DMS53 treated with DMSO at 0.1 percent for 48 hours (cell line): ENCODE measurements around the gene ERAS.
A peak's percentile ranks its signal among the peaks of the same experiment; 100 is the strongest.
"Not testable (repeated sequence)": the region's sequence is repeated elsewhere in the genome, so short reads cannot be mapped to it uniquely, and the experiment has no call there.

ENCODE experiments used
- DNase-seq: peaks from one replicate; lab custom pipeline; 2025; ENCODE audit not compliant: unreplicated experiment; lab: John Stamatoyannopoulos, UW

The ERAS gene

GRCh38 chrX:48831136-48831908, 5.0 kb downstream of the ERAS start:
- DNase-seq: no peak

- DNase-seq: no peak
These were observed 5.6 kb downstream of the ERAS start for GRCh38 chrX:48831909-48832291.

- DNase-seq: no peak
These were observed 7.3 kb downstream of the ERAS start for GRCh38 chrX:48833542-48834138.

GRCh38 chrX:48834383-48834709, 8.0 kb downstream of the ERAS start:
- DNase-seq: no peak

- peak; percentile 22 for DNase-seq
These were observed 9.4 kb downstream of the ERAS start, which contains the start of gene PCSK1N for GRCh38 chrX:48835524-48836329. Gene PCSK1N, minus strand, starts transcription at chrX:48835610. Its CDS starts 78 bp downstream, at chrX:48835532.

GRCh38 chrX:48839686-48840085, 13.4 kb downstream of the ERAS start:
- no peak for DNase-seq

- DNase-seq: no peak
These were observed 22.5 kb downstream of the ERAS start for GRCh38 chrX:48848847-48849246.

GRCh38 chrX:48852857-48853256, 26.5 kb downstream of the ERAS start:
- no peak for DNase-seq

GRCh38 chrX:48853494-48853893, 27.2 kb downstream of the ERAS start:
- not testable (repeated sequence) for DNase-seq

- not testable (repeated sequence) for DNase-seq
These were observed 27.9 kb downstream of the ERAS start for GRCh38 chrX:48854121-48854804.

GRCh38 chrX:48854898-48855297, 28.6 kb downstream of the ERAS start:
- DNase-seq: no peak

- no peak for DNase-seq
These were observed 37.9 kb downstream of the ERAS start for GRCh38 chrX:48864210-48864609.

- DNase-seq: not testable (repeated sequence)
These were observed 45.7 kb downstream of the ERAS start for GRCh38 chrX:48872017-48872416.

GRCh38 chrX:48876944-48877343, 50.6 kb downstream of the ERAS start:
- not testable (repeated sequence) for DNase-seq
